CD4-positive, alpha-beta T cell treated with Interleukin-10 for 1 hour (primary cell): ENCODE results near the gene BCL7A.

Experiments used
- DNase-seq: peaks from one replicate; pipeline ENCODE4 v3.0.0-alpha.2; 2020

BCL7A gene

GRCh38 chr12:122001466-122002209 lies 20.0 kb upstream of the BCL7A start:
- no peak for DNase-seq

GRCh38 chr12:122003651-122004611 lies 17.8 kb upstream of the BCL7A start:
- DNase-seq: no peak

- DNase-seq: no peak
Observed at GRCh38 chr12:122004633-122005071, 17.0 kb upstream of the BCL7A start.

- DNase-seq: no peak
Observed at GRCh38 chr12:122005252-122005776, 16.4 kb upstream of the BCL7A start.

GRCh38 chr12:122006186-122006926 lies 15.3 kb upstream of the BCL7A start:
- peak; percentile 19 for DNase-seq

GRCh38 chr12:122009741-122010140 lies 11.9 kb upstream of the BCL7A start:
- DNase-seq: no peak

GRCh38 chr12:122012184-122012583 lies 9.5 kb upstream of the BCL7A start:
- DNase-seq: no peak

GRCh38 chr12:122013136-122013535 lies 8.5 kb upstream of the BCL7A start:
- DNase-seq: no peak

- no peak for DNase-seq
Observed at GRCh38 chr12:122013791-122014590, 7.7 kb upstream of the BCL7A start.

GRCh38 chr12:122014781-122015180 lies 6.9 kb upstream of the BCL7A start:
- no peak for DNase-seq

- no peak for DNase-seq
Observed at GRCh38 chr12:122018457-122018856, 3.2 kb upstream of the BCL7A start.

GRCh38 chr12:122018937-122019336 lies 2.7 kb upstream of the BCL7A start:
- no peak for DNase-seq

GRCh38 chr12:122020795-122021192 lies 890 bp upstream of the BCL7A start:
- DNase-seq: no peak

- DNase-seq: no peak
Observed at GRCh38 chr12:122021193-122021821, 377 bp upstream of the BCL7A start.

GRCh38 chr12:122022393-122023338 lies 982 bp downstream of the BCL7A start:
- peak; percentile 40 for DNase-seq

- DNase-seq: no peak
Observed at GRCh38 chr12:122023339-122024131, 1.9 kb downstream of the BCL7A start.

GRCh38 chr12:122024132-122024785 lies 2.6 kb downstream of the BCL7A start:
- DNase-seq: no peak

GRCh38 chr12:122026706-122027333 lies 5.1 kb downstream of the BCL7A start:
- DNase-seq: no peak
